Right forelimb (tissue), 1 donor: ENCODE data around the gene ABCA4.

Experiments
- DNase-seq: peaks from one replicate; pipeline ENCODE4 v3.0.0-alpha.2; 2018

The ABCA4 gene

GRCh38 chr1:94025383-94026340 lies 95.3 kb downstream of the ABCA4 start:
- DNase-seq: peak; percentile 41

GRCh38 chr1:94024104-94024792 lies 96.7 kb downstream of the ABCA4 start:
- no peak for DNase-seq

- peak; percentile 54 for DNase-seq
Measured at GRCh38 chr1:94022471-94023189, 98.3 kb downstream of the ABCA4 start.

GRCh38 chr1:94020764-94021579 lies 100.0 kb downstream of the ABCA4 start:
- DNase-seq: no peak

GRCh38 chr1:94019327-94019726 lies 101.6 kb downstream of the ABCA4 start:
- DNase-seq: no peak

GRCh38 chr1:94017155-94017829 lies 103.7 kb downstream of the ABCA4 start:
- DNase-seq: no peak

- DNase-seq: peak; percentile 1
Measured at GRCh38 chr1:94015489-94015817, 105.5 kb downstream of the ABCA4 start.

GRCh38 chr1:94014635-94015488 lies 106.1 kb downstream of the ABCA4 start:
- peak; percentile 22 for DNase-seq

GRCh38 chr1:94014087-94014486 lies 106.9 kb downstream of the ABCA4 start:
- no peak for DNase-seq

GRCh38 chr1:94013367-94013878 lies 107.5 kb downstream of the ABCA4 start:
- DNase-seq: peak; percentile 67

- no peak for DNase-seq
Measured at GRCh38 chr1:94012708-94013366, 108.1 kb downstream of the ABCA4 start.

GRCh38 chr1:94011709-94012595 lies 109.0 kb downstream of the ABCA4 start:
- peak; percentile 30 for DNase-seq

GRCh38 chr1:94011129-94011528 lies 109.8 kb downstream of the ABCA4 start:
- DNase-seq: peak; percentile 23

- DNase-seq: peak; percentile 27
Measured at GRCh38 chr1:94009304-94009703, 111.6 kb downstream of the ABCA4 start.

- peak; percentile 17 for DNase-seq
Measured at GRCh38 chr1:94006604-94007003, 114.3 kb downstream of the ABCA4 start.

- DNase-seq: no peak
Measured at GRCh38 chr1:94004924-94005323, 116.0 kb downstream of the ABCA4 start.

- peak; percentile 36 for DNase-seq
Measured at GRCh38 chr1:94002046-94002787, 118.7 kb downstream of the ABCA4 start.

GRCh38 chr1:94001397-94002045 lies 119.4 kb downstream of the ABCA4 start:
- peak; percentile 19 for DNase-seq
